HCT116 (cell line): Measurements from ENCODE around the gene MYO1F. TPM values are rescaled to one million over a fixed set of nuclear protein-coding genes. Genes with fewer than 3 reads are reported as not detected.
A peak's percentile ranks its signal among the peaks of the same experiment; 100 is the strongest.

Experiments used
- ATAC-seq: fragments of 200-7000 bp; cut with Tn5 transposase; 2 replicates; pipeline ENCODE4 v1.9.1; 2020; ENCODE audit warnings: mild to moderate bottlenecking, moderate library complexity
- BruUV-seq: library from RNA; stranded (reverse); fragments of 400-500 nt; replicated peaks from 2 replicates; lab custom pipeline; 2021; lab: Mats Ljungman, UMichigan
- CTCF ChIA-PET: fragments of 300-600 bp; sonication (Branson Sonifier 250); formaldehyde crosslinking; loops from one replicate; lab custom pipeline; 2021; ENCODE audit warnings: antibody characterized with exemption; lab: Charles Lee
- POLR2A ChIA-PET: fragments of 300-600, 350-600 bp; sonication (Branson Sonifier 250); formaldehyde crosslinking; loops from one replicate; lab custom pipeline; 2021; ENCODE audit warnings: antibody characterized with exemption; lab: Charles Lee
- RAD21 ChIA-PET, 2 experiments: fragments of 300-600 bp; sonication (Branson Sonifier 250); formaldehyde crosslinking; loops; one replicate each; lab custom pipeline; 2023; ENCODE audit warnings: low total read pairs in 2 of 2; ENCODE audit not compliant: uncharacterized antibody in 2 of 2, unreplicated experiment in 2 of 2, low non-redundant PET in 1 of 2; lab: Charles Lee
- DNase-seq: peaks from one replicate; pipeline ENCODE4 v3.0.0-alpha.2; 2010; ENCODE audit warnings: low read depth, low spot score
- H2AFZ ChIP-seq: fragments of 200-600 bp; shearing (Covaris generic), sonication (generic); 2 replicates; pipeline ENCODE4 v1.6.1; 2017; ENCODE audit warnings: low read depth, mixed run types, mixed read lengths, antibody characterized with exemption, low read length; ENCODE audit not compliant: poor library complexity, severe bottlenecking
- H3K27ac ChIP-seq: 2 replicates; pipeline ENCODE4 v1.5.1; 2012; ENCODE audit warnings: low read depth, low read length
- H3K27me3 ChIP-seq: fragments of 200-600 bp; sonication (generic); 2 replicates; pipeline ENCODE4 v1.6.1; 2016; ENCODE audit warnings: mixed run types, low read length, mixed read lengths; ENCODE audit not compliant: insufficient read depth
- H3K36me3 ChIP-seq, 2 experiments: fragments of 200-500 bp in 1 of 2; fragments of 200-600 bp in 1 of 2; sonication (Bioruptor generic) in 1 of 2; sonication (generic) in 1 of 2; 2 replicates each; pipeline versions ENCODE4 v1.5.1 to v1.6.1; 2014 to 2016; ENCODE audit warnings: low read length in 2 of 2, inconsistent platforms in 1 of 2, mixed read lengths in 1 of 2, mixed run types in 1 of 2; ENCODE audit not compliant: insufficient read depth in 2 of 2, control insufficient read depth in 1 of 2
- H3K4me1 ChIP-seq, 2 experiments: fragments of 200-600 bp in 1 of 2; sonication (generic) in 1 of 2; 2 replicates each; pipeline versions ENCODE4 v1.5.1 to v1.6.1; 2012 to 2017; ENCODE audit warnings: low read length in 2 of 2, inconsistent platforms in 1 of 2, mild to moderate bottlenecking in 1 of 2, mixed read lengths in 1 of 2, mixed run types in 1 of 2, moderate library complexity in 1 of 2; ENCODE audit not compliant: insufficient read depth in 2 of 2, control insufficient read depth in 1 of 2
- H3K4me2 ChIP-seq: fragments of 200-600 bp; sonication (generic); 2 replicates; pipeline ENCODE4 v1.6.1; 2017; ENCODE audit warnings: mixed run types, low read length, mixed read lengths
- H3K4me3 ChIP-seq, 2 experiments: fragments of 200-600 bp in 1 of 2; sonication (generic) in 1 of 2; replicated peaks in 1 of 2; 2 replicates each; pipeline ENCODE4 v1.5.1; 2011 to 2016; ENCODE audit warnings: low read length in 2 of 2, control low read depth in 1 of 2, low read depth in 1 of 2, mild to moderate bottlenecking in 1 of 2, mixed read lengths in 1 of 2, mixed run types in 1 of 2
- H3K79me2 ChIP-seq: fragments of 200-600 bp; sonication (generic); 2 replicates; pipeline ENCODE4 v1.6.1; 2017; ENCODE audit warnings: mild to moderate bottlenecking, mixed run types, low read length, moderate library complexity, mixed read lengths; ENCODE audit not compliant: insufficient read depth
- H3K9ac ChIP-seq: fragments of 200-600 bp; sonication (generic); 2 replicates; pipeline ENCODE4 v1.6.1; 2016; ENCODE audit warnings: low read length, mixed read lengths
- H3K9me2 ChIP-seq: fragments of 200-600 bp; sonication (generic), shearing (Covaris generic); 2 replicates; pipeline ENCODE4 v1.6.1; 2017; ENCODE audit warnings: mixed run types, mild to moderate bottlenecking, moderate library complexity; ENCODE audit not compliant: insufficient read depth
- H3K9me3 ChIP-seq, 2 experiments: fragments of 200-500 bp in 1 of 2; fragments of 200-600 bp in 1 of 2; sonication (Bioruptor generic) in 1 of 2; sonication (generic) in 1 of 2; 2 replicates each; pipeline ENCODE4 v1.6.1; 2014 to 2017; ENCODE audit warnings: low read length in 2 of 2, mixed read lengths in 2 of 2, inconsistent platforms in 1 of 2, low read depth in 1 of 2, mild to moderate bottlenecking in 1 of 2, mixed run types in 1 of 2, moderate library complexity in 1 of 2; ENCODE audit not compliant: control insufficient read depth in 1 of 2, insufficient read depth in 1 of 2
- H4K20me1 ChIP-seq: fragments of 200-600 bp; sonication (generic), shearing (Covaris generic); 2 replicates; pipeline ENCODE4 v1.6.1; 2017; ENCODE audit warnings: mixed run types, mild to moderate bottlenecking, moderate library complexity; ENCODE audit not compliant: insufficient read depth
- EZH2 ChIP-seq: fragments of 200-600 bp; sonication (generic); IDR thresholded peaks from 2 replicates; pipeline ENCODE4 v1.6.1; 2017; ENCODE audit warnings: antibody characterized with exemption, mixed run types
- EZH2phosphoT487 ChIP-seq: fragments of 200-600 bp; IDR thresholded peaks from 2 replicates; pipeline ENCODE4 v1.6.1; 2018; ENCODE audit warnings: antibody characterized with exemption, borderline replicate concordance
- FOSL1 ChIP-seq: IDR thresholded peaks from 2 replicates; pipeline ENCODE4 v1.6.1; 2012; ENCODE audit warnings: low read depth
- JUND ChIP-seq: IDR thresholded peaks from 2 replicates; pipeline ENCODE4 v1.6.1; 2012
- POLR2AphosphoS5 ChIP-seq: IDR thresholded peaks from 2 replicates; pipeline ENCODE4 v1.6.1; 2011; ENCODE audit warnings: mild to moderate bottlenecking, low read depth, low read length, moderate library complexity
- SIN3A ChIP-seq: IDR thresholded peaks from 2 replicates; pipeline ENCODE4 v1.6.1; 2012; ENCODE audit warnings: low read depth
- SRF ChIP-seq: IDR thresholded peaks from 2 replicates; pipeline ENCODE4 v1.6.1; 2012; ENCODE audit warnings: low read depth
- ZBTB33 ChIP-seq: IDR thresholded peaks from 2 replicates; pipeline ENCODE4 v1.6.1; 2011; ENCODE audit warnings: mild to moderate bottlenecking, low read length, moderate library complexity; ENCODE audit not compliant: insufficient replicate concordance; ENCODE audit errors: extremely low read depth
- intact Hi-C: fragments of 100-400 bp; cut with micrococcal nuclease; formaldehyde crosslinking; loops from 2 replicates; pipeline ENCODE4 v1.10.0; 2022
- total RNA-seq: library from RNA; stranded (reverse); gene quantifications from one replicate; pipeline ENCODE4 v1.2.1, GENCODE V29; 2021; ENCODE audit not compliant: unreplicated experiment
- TF ChIP-seq, protein P1 (sequence below): IDR thresholded peaks from 2 replicates; pipeline ENCODE4 v1.6.1; 2012
- TF ChIP-seq, protein P2 (sequence below), 3 experiments: fragments of 200-600 bp in 1 of 3; sonication (generic) in 1 of 3; IDR thresholded peaks in 2 of 3; conservative IDR thresholded peaks in 1 of 3; 2 replicates each; pipeline ENCODE4 v1.5.1; 2012 to 2017; ENCODE audit warnings: low read depth in 2 of 3, low read length in 2 of 3, antibody characterized with exemption in 1 of 3, borderline replicate concordance in 1 of 3, control low read depth in 1 of 3, mild to moderate bottlenecking in 1 of 3, mixed read lengths in 1 of 3, mixed run types in 1 of 3, moderate library complexity in 1 of 3; ENCODE audit not compliant: insufficient read depth in 1 of 3

MYO1F gene
- total RNA-seq, 1 experiment from 2014 or later = 0.39 TPM

GRCh38 chr19:8525401-8525684 lies 51.9 kb downstream of the MYO1F start:
- RAD21 ChIA-PET = interaction anchor here in 1 of 2 experiments (1.4 kb wide), 1 partner anchor 12 kb away, joined by 3 read pairs; the partner anchor contains the start of gene ZNF414
- no peaks in the 10 kb centered on the region for H3K27me3 ChIP-seq
- peak overlapping the region; percentile 57 to 62 for H3K4me3 ChIP-seq
- H2AFZ ChIP-seq = no peak overlapping the region
- H4K20me1 ChIP-seq = no peaks in the 10 kb centered on the region
- peak overlapping the region; percentile 98 for H3K4me2 ChIP-seq
- ATAC-seq = no peak
- DNase-seq = no peak
- POLR2A ChIA-PET = interaction anchor here (1.2 to 5.0 kb wide), 2 partner anchors 11 to 135 kb away, joined by 6 to 69 read pairs; partner anchors contain the start of genes RAB11B and ZNF414
- no peaks in the 10 kb centered on the region for H3K79me2 ChIP-seq
- no peaks in the 10 kb centered on the region for H3K36me3 ChIP-seq
- intact Hi-C loops = no loop called here
- H3K9me3 ChIP-seq = no peaks in the 10 kb centered on the region; a peak in 1 of 4 replicates
- H3K9ac ChIP-seq = peak overlapping the region; percentile 66
- H3K9me2 ChIP-seq = no peaks in the 10 kb centered on the region
- TF ChIP-seq ZBTB33 (no peak), JUND (no peak), POLR2AphosphoS5 (peak; percentile 76), EZH2 (no peak), FOSL1 (no peak), EZH2phosphoT487 (no peak), SIN3A (no peak), SRF (no peak)
- TF ChIP-seq, protein P1, sequence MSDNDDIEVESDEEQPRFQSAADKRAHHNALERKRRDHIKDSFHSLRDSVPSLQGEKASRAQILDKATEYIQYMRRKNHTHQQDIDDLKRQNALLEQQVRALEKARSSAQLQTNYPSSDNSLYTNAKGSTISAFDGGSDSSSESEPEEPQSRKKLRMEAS = no peak; the same call in 1 of the 2 replicates
- TF ChIP-seq, protein P2, sequence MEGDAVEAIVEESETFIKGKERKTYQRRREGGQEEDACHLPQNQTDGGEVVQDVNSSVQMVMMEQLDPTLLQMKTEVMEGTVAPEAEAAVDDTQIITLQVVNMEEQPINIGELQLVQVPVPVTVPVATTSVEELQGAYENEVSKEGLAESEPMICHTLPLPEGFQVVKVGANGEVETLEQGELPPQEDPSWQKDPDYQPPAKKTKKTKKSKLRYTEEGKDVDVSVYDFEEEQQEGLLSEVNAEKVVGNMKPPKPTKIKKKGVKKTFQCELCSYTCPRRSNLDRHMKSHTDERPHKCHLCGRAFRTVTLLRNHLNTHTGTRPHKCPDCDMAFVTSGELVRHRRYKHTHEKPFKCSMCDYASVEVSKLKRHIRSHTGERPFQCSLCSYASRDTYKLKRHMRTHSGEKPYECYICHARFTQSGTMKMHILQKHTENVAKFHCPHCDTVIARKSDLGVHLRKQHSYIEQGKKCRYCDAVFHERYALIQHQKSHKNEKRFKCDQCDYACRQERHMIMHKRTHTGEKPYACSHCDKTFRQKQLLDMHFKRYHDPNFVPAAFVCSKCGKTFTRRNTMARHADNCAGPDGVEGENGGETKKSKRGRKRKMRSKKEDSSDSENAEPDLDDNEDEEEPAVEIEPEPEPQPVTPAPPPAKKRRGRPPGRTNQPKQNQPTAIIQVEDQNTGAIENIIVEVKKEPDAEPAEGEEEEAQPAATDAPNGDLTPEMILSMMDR (IDR thresholded peaks at IDR 0.05 in 2 of 3, conservative IDR thresholded peaks at IDR 0.05 in 1 of 3; ENCODE audit: borderline replicate concordance in 1 of 3, insufficient read depth in 1 of 3, low read depth in 2 of 3, low read length in 2 of 3) = 0 out of 6 replicates have a peak, but pooled peaks of 2 of the 3 experiments have one; percentile 10 to 22
- H3K27ac ChIP-seq = peak overlapping the region; percentile 73
- H3K4me1 ChIP-seq = peaks cover 3 to 20% of the 10 kb centered on the region in 2 experiments; a peak in 3 of 4 replicates
- CTCF ChIA-PET = interaction anchor here (0.7 to 2.0 kb wide), 4 partner anchors 12 to 172 kb away, joined by 4 to 10 read pairs (median 6); partner anchors contain the start of gene ZNF414
- no TSS peak for BruUV-seq
